ENCODE measurements around the gene SAMM50.

SAMM50 gene

GRCh38 chr22:44028091-44028490 lies 72.8 kb downstream of the SAMM50 start:
- DNase-seq (ENCODE audit: low read depth in 2 of 2) = no peak

- no peak for DNase-seq (ENCODE audit: low read depth in 2 of 2)
Observed at GRCh38 chr22:44029069-44029468, 73.8 kb downstream of the SAMM50 start.

GRCh38 chr22:44030051-44030701 lies 74.9 kb downstream of the SAMM50 start:
- DNase-seq (ENCODE audit: low read depth in 2 of 2) = no peak

DNA sequence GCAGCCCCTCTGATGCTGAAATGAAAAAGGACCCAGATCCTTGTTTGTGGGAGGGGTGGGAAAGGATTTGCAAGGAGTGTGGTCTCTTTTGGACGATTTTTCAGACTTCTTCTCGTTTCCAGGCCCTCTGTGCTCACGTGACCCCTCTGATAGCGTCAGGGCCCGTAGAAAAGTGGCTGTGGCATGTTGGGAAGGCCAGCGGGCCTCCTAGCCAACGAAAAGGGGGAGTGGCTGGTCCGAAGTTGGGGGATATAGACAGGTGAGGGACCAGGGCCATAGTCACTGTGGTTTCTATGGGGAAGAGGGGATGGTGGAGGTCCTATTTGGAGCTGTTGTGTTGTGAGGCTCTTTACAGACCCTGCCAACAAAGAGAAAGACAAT lies 75.5 kb downstream of the SAMM50 start:
- DNase-seq (ENCODE audit: low read depth in 2 of 2) = no peak

- DNase-seq (ENCODE audit: low read depth in 2 of 2) = no peak
Observed at GRCh38 chr22:44031158-44031952, 76.1 kb downstream of the SAMM50 start.

DNA sequence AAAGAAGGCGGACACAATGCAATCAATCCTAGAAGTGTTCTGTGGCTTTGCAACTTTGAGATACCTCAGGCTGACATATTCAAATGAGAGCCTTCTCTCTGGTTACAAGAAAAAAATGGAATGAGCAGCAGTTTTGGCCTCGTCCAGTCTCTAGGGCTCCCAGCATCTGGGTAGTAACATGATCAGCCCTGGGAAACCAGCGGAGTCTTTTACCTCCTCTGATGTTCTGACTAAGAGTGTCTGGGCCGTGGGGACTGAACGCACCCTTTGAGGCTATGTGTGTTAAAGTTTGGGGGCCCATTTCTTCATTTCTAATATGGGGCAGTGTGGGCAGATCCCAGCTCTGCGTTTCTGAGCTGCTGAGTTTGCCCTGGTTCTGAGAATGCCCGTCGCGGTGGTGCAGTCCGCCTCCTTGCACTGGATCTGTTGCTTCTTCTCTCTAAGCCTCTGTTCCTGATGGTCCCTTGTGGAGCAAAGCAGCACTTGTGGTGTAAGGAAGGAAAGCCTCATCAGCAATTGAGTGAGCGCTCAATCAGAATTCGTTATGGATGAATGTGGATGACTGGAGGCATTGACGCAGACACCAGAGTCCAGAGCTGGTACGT lies 77.0 kb downstream of the SAMM50 start:
- no peak for DNase-seq (ENCODE audit: low read depth in 2 of 2)

GRCh38 chr22:44033287-44033686 lies 78.0 kb downstream of the SAMM50 start:
- no peak for DNase-seq (ENCODE audit: low read depth in 2 of 2)

- no peak for DNase-seq (ENCODE audit: low read depth in 2 of 2)
Observed at GRCh38 chr22:44033694-44034093, 78.5 kb downstream of the SAMM50 start.

- DNase-seq (ENCODE audit: low read depth in 2 of 2) = peak; percentile 71 to 72
Observed at GRCh38 chr22:44037519-44038375, 82.5 kb downstream of the SAMM50 start.

GRCh38 chr22:44039566-44040171 lies 84.4 kb downstream of the SAMM50 start:
- DNase-seq (ENCODE audit: low read depth in 2 of 2) = no peak

- no peak for DNase-seq (ENCODE audit: low read depth in 2 of 2)
Observed at GRCh38 chr22:44042249-44043218, 87.3 kb downstream of the SAMM50 start.

DNA sequence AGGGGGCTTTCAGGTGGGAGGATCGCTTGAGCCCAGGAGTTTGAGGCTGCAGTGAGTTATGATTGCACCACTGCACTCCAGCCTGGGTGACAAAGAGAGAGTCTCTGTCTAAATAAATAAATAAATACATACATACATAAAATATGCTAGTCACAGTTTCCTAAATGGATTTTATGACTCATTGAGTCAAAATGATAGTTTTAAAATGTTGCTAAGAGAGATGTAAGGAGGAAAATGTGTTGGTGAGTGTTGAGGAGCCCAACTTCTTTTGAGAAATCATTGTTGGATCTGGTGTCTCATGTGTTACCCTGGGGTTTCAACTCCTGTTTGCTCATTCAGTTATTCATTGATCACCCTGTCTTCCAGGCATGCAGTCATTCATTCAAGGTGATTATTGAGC lies 89.9 kb downstream of the SAMM50 start:
- DNase-seq (ENCODE audit: low read depth in 2 of 2) = no peak

Measured in fibroblast of skin of left quadriceps (primary cell).